AG04450 (cell line): Measurements from ENCODE around the gene GNG13. TPM values are rescaled to one million over a fixed set of nuclear protein-coding genes. Genes with fewer than 3 reads are reported as not detected.
A peak's percentile ranks its signal among the peaks of the same experiment; 100 is the strongest.

Experiments used
- CTCF ChIA-PET: fragments of 300-600, 350-600 bp; formaldehyde crosslinking; extraction: SDS; loops from one replicate; lab custom pipeline; 2022; ENCODE audit warnings: antibody characterized with exemption, inconsistent platforms; lab: Charles Lee
- POLR2A ChIA-PET: fragments of 350-600 bp; formaldehyde crosslinking; extraction: SDS; loops from one replicate; lab custom pipeline; 2021; ENCODE audit warnings: antibody characterized with exemption, inconsistent platforms; lab: Yijun Ruan, JAX
- DNase-seq: peaks from one replicate; pipeline ENCODE4 v3.0.0-alpha.2; 2011; ENCODE audit warnings: low read depth, low spot score
- H3K27ac ChIP-seq: one replicate; pipeline ENCODE4 v1.5.1; 2012; ENCODE audit warnings: low read depth, low read length, control low read depth
- H3K27me3 ChIP-seq: one replicate; pipeline ENCODE4 v1.6.0; 2012; ENCODE audit warnings: low read length; ENCODE audit not compliant: control insufficient read depth, insufficient read depth
- H3K4me3 ChIP-seq: 2 replicates; pipeline ENCODE4 v1.5.1; 2011; ENCODE audit warnings: mild to moderate bottlenecking, low read depth, low read length, control low read depth
- H3K9me3 ChIP-seq: 2 replicates; pipeline ENCODE4 v1.5.1; 2012; ENCODE audit warnings: low read length; ENCODE audit not compliant: control insufficient read depth, insufficient read depth
- CTCF ChIP-seq: IDR thresholded peaks from 2 replicates; pipeline ENCODE4 v1.5.1; 2011; ENCODE audit warnings: low read depth, low read length, control low read depth, inconsistent platforms
- polyA plus RNA-seq: library from polyadenylated mRNA; depleted of rRNA; stranded (reverse); fragments of >200 nt; gene quantifications from 2 replicates; pipeline ENCODE4 v1.2.3, GENCODE V29; 2011

The GNG13 gene
- polyA plus RNA-seq, 1 experiment = not detected

- CTCF ChIA-PET = interaction anchor here (0.7 to 1.1 kb wide), 2 partner anchors 243 to 290 kb away, joined by 3 read pairs; no protein-coding TSS in a partner anchor
- POLR2A ChIA-PET = no interaction called here
- no peak for DNase-seq
- Histone ChIP-seq H3K27ac (no peak overlapping the region), H3K4me3 (peak overlapping the region; percentile 27; the same call in 1 of the 2 replicates), H3K9me3 (peaks cover 28% of the 10 kb centered on the region), H3K27me3 (peaks cover 18% of the 10 kb centered on the region)
- TF ChIP-seq CTCF = peak; percentile 54
These were observed 12.8 kb upstream of the GNG13 start for GRCh38 chr16:813204-813915.

DNA sequence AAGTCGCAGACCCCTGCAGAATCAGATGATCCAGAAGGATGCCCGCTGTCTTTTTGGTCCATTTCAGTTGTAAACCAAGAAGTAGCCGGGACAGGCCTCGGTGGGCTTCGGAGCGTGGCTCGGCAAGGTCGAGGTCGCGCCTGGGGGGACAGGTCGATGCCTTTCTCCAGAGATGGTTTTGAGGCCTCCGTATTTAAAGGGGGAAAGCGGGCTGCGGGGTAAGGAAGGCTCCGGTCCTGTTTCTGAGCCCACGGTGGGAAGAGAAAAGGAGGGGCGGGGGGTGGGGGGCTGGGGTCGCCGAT is 7.5 kb upstream of the GNG13 start:
- H3K4me3 ChIP-seq = peak overlapping the region; percentile 85
- ChIA-PET POLR2A (no interaction called here), CTCF (no interaction called here)
- DNase-seq = no peak
- no peak overlapping the region for H3K27ac ChIP-seq
- H3K9me3 ChIP-seq = peaks cover 20% of the 10 kb centered on the region
- H3K27me3 ChIP-seq = peaks cover under 1% of the 10 kb centered on the region
- TF ChIP-seq CTCF = no peak

- Histone ChIP-seq H3K27ac (no peak overlapping the region), H3K27me3 (no peaks in the 10 kb centered on the region), H3K4me3 (peak overlapping the region; percentile 85), H3K9me3 (peaks cover 20% of the 10 kb centered on the region)
- CTCF ChIA-PET = interaction anchor here (1.2 kb wide), 1 partner anchor 250 kb away, joined by 3 read pairs; no protein-coding TSS in a partner anchor
- peak; percentile 66 for DNase-seq
- TF ChIP-seq CTCF = no peak
- POLR2A ChIA-PET = no interaction called here
These were observed 7.0 kb upstream of the GNG13 start for GRCh38 chr16:807347-808084.

DNA sequence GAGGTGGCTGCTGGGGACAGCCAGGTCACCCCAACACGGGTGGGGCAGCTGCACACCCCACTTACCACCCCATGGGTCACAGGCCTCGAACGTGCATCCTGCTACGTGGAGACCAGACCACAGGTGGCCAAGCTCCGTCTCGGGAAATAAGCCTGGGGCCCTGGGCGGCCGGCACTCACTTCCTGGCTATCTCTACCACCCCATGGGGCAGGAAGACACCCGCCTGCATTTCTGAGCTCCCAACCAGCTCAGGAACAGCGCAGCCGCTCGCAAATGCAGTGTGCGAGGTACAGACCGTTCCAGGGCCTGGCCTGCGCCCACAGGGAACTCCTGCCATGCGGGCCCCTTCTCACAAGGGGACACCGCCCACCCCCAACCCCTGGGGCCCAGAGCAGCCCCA is 4.9 kb upstream of the GNG13 start:
- ChIA-PET POLR2A (no interaction called here), CTCF (no interaction called here)
- no peak for TF ChIP-seq CTCF

More for the DNA sequence above, 4.9 kb upstream of the GNG13 start:
- no peak for DNase-seq
- H3K27me3 ChIP-seq = peaks cover 16% of the 10 kb centered on the region
- H3K9me3 ChIP-seq = peaks cover 12% of the 10 kb centered on the region
- H3K4me3 ChIP-seq = no peak overlapping the region
- no peak overlapping the region for H3K27ac ChIP-seq
